HG02678 (cell line): ENCODE data around the gene RPL36.
"Not testable (repeated sequence)": the region's sequence is repeated elsewhere in the genome, so short reads cannot be mapped to it uniquely, and the experiment has no call there.

Experiments used
- ATAC-seq: cut with Tn5 transposase; IDR thresholded peaks from one replicate; pipeline ENCODE4 v1.9.1; 2021; ENCODE audit warnings: mild to moderate bottlenecking, moderate library complexity; ENCODE audit not compliant: unreplicated experiment

RPL36 gene

DNA sequence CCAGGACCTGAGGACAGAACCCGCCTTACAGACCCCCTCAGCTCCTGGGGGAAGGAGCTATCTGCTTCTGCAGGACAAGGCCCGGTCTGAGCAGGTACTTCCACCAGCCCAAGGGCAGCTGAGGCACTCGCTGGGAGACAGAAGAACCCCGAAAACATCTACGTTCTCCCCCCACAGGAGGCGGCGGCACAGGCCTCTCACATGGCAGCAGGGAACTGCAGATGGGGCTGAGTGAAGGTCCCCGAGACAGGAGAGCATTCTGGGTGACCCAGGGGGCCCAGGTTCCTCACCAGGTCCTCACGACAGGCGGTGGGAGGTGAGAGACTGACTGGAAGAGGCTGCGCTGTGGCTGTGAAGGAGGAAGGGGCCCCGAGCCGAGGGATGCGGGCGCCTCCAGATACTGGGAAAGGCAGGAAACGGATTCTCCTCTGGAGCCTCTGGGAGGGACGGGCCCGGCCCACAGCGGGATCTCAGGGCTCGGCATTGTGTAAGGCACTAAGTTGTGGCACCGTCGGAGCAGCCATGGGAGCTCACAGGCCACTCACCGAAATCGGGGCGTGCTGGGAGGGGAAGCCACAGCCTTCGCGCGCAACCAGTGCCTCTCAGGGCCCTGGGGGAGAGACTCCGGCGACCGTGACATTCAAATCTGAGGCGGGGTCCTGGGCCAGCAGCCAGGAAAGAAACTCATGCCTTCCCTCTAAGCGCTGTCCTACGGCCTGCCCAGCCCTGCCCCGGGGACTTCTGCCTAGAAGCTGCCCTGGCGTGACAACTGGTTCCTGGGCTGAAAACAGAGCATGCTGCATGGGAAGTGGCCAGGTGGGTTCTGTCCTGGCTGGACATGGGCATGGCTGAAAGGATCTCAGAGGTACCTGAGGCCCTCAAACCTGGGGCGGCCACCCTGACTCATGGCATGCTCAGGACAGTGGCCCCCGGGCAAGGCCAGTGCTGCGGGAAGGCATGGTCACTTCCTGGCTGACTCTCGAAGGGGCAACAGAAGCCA is 14.0 kb downstream of the RPL36 start:
- no peak for ATAC-seq

DNA sequence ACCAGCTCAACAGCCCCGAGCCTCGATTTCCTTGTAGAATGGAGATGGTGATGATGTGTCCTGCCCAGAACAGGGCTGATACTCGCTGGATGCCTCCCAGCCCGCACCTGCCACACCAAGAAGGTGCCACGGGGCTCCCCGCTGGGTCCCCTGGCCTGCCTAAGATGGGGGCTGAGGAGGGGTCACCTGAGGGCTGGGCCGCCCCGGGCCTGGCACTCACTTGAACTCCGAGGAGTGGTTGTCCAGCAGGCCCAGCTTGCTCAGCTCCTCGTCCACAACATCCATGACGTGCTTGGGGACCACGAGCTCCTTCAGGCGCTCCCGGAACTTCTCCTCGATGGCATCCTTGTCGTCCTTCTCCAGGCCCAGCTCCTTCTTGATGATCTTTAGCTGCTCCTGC is 15.5 kb downstream of the RPL36 start:
- no peak for ATAC-seq

DNA sequence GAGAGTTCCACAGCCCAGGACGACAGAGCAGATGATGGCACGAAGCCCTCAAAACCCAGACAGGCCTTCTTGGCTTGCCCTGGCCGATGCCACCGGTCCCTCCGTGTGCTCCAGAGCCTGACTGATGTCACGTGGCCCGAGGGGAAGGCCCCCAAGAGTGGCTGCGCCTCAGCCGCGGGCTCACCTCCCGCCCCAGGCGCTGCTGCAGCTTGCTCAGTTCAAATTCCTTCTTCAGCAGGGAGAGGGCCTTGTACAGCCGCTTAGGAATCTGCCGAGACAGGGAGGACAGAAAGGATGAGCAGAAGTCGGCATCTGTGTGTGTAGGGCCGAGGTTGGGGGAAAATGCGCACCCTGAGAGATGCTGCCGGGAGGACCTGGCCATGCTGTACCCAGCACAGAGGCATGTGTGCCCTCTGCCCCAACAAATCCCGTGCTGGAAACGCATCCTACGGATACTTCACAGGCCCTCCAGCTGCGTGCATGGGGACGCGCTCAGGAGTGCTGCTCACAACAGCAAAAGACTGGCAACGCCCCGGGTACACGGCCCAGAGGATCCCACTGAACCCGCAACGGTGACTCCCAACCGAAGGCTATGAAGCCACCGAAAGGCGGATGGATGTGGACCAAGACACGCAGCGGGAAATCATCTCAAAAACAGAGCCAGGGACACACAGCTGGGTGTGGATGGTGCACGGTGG is 16.9 kb downstream of the RPL36 start:
- ATAC-seq: no peak

DNA sequence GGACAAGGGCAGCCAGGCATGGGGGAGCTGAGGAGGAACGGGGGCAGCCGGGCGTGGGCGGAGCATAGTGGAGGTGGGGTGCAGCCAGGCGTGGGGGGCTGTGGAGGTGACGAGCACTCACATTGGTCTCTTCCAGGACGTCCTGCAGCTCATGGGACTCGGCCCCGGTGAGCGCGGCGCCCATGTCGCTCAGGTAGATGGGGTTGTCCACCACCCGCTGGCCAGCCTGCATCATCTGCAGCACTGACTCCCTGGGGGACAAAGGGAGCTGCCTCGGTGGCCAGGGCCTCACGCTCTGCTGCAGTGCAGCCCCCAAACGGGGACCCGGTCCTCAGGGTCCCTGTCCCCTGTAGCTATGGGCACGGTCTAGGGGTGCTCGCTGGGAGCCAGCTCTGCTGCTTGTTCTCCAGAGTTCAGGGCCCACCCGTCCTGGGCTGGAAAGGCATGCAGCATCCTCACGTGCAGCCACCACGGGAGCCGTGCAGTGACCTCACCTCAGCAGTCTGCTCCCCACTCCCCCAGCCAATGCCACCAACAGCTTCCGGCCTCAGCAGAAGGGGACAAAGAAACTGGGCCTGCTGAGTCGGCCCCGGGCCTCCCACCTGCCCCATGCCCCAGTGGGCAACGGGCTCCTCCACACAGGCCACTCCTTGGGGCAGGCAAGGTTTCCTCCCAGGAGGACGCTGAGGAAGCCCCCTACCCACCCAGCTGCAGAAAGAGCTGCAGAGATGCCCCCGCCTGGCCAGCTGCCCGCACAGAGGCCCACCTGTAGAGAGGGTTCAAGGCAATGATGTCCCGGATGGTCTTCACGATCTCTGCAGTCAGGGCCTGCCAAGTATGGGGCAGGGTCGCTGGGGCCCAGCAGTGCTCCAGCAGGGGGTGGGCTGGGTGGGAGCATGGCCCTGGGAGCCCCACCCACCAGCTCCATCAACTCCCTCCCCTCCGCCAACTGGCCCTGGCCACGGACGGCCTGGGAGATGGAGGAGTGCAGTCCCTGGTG is 17.8 kb downstream of the RPL36 start:
- ATAC-seq: no peak

DNA sequence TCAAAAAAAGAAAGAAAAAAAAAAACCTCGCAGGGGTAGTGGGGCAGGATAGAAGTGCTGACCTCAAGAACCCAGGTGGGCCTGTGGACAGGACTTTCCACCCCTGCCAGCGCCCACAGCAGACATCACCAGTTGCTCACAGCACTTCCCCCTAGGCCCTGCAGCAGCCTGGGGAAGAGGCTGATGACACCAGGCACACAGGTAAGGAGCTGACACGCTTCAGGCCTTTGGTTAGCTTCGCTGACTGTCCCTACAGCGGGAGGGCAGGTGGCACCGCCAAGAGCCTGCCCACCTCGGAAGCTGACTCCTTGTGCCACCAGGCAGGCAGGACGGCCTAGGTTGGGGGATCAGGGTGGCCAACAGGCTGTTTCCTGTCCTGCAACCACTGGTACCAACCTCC is 20.9 kb downstream of the RPL36 start:
- ATAC-seq: no peak

DNA sequence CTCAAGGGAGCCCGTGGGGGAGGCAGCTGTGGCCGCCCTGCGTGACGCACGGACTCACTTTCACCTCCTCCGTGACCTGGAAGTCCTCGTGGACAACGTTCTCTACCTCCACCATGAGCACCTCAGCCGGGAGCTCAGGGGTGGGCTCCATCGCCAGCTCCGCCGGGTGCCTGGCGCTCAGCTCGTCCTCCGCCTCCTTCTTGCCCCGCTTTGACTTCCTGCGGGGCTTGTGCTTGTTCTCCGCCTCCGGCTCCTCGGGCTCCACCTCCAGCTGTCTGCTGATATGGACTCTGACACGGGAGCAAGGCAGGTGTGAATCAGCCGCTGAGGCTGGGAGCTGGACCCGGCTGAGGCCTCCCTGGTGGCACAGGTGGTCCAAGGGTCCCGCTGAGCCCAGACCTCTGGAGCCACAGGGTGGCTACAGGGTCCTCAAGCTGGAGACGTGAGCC is 21.6 kb downstream of the RPL36 start:
- no peak for ATAC-seq

DNA sequence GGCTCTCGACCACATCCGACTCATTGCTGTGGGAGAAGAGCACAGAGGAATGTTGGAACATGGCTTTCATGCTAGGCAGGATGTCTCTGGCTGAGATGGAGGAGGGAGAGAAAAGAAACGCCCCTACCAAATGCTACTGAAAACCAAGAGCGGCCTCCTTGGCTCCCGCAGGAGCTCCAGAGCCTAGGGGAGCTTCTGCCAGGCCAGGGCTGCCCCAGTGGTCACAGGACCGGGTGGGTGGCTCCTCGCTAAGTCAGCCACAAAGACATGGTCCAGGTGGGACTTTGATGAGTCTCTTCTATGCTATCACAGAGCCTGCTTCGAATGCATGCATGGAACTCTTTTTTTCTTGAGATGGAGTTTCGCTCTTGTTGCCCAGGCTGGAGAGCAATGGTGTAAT is 23.1 kb downstream of the RPL36 start:
- ATAC-seq: no peak

DNA sequence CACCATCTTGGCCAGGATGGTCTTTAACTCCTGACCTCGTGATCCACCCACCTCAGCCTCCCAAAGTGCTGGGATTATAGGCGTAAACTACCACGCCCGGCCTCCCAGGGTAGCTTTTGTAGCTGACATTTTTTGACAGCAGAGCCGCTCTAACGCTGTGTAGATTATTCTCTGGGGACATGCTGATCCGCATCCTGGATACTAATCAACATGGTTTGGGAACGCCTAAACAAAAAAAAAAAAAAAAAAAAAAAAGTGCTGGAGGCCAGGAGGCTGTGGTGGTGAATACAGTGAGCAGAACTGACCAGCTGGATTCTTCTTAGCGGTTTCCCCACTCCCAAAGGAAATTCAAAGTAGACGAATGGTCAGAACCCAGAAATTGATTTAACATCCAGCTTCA is 24.7 kb downstream of the RPL36 start:
- ATAC-seq: no peak

DNA sequence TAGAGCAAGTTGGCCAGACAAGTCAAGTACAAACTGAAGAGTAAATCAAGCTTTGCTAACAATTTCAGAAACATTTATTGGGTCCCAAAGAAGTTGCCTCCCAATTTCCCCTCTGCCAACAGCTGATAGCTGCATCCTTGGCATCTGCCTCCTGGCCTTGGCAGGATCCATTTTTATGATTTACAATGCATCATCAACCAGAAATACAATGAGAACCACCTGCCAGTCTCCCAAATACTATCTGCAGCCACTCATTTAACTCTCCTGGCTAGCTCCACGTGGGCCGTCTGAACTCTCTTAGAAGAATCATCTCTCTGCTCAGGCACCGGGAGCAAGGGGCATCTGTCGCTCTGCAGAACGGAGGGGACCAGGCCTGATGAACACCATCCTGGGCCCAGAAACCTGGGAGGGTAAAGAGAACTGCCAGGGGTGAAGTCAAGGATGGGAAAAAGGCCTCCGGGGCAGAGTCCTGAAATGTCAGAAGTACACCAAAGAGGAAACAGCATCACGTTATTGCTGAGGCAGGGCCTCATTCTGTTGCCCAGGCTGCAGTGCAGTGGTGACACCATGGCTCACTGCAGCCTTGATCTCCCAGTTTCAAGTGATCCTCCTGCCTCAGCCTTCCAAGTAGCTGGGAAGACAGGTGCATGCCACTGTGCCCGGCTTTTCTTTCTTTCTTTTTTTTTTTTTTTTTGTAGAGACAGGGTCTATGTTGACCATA is 27.3 kb downstream of the RPL36 start:
- ATAC-seq: no peak

DNA sequence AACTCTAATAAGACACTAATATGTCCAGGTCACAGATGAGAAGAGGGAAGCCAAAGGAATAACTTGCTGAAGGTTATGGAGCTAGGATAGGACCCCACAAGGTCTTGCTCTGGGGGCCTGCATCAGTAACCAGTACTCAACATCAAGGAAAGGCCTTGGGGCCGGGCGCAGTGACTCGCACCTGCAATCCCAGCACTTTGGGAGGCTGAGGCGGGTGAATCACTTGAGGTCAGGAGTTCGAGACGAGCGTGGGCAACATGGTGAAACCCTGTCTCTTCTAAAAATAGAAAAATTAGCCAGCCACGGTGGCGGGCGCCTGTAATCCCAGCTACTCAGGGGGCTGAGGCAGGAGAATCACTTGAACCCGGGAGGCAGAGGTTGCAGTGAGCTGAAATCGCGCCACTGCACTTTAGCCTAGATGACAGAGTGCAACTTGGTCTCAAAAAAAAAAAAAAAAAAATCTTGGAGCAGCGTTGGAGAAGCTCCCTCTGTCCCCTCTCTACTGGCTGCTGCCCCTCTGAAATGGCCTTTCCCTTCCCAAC is 28.0 kb downstream of the RPL36 start:
- no peak for ATAC-seq

DNA sequence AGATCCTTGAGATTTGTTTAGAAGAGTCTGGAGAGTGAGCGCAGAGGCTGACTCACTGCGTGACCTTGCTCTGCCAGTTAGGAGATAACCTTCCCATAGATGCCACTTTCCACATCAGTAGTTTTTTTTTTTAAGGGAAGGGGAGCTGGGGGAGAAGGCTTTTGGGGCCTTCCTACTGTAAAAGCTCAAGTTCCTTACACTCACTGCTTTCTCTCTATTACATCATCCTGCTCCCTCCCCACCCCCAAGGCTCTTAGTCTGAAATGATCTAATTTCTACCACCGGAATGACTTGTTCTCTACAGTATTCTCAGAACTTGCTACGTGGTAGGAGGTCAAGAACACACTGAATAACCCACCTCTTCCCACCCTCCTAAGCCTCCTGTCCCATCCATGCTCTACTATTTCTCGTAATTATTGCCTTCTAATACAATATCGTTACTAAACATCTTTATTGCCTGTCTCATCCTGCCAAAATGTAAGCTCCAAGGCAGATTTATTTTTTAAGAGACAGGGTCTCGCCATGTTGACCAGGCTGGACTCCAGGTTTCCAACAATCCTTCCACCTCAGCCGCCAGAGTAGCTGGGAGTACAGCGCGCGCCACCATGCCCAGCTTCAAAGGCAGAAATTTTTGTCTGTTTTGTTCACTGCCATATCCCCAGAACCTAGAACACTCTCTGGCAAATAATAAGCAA is 28.6 kb downstream of the RPL36 start:
- no peak for ATAC-seq

DNA sequence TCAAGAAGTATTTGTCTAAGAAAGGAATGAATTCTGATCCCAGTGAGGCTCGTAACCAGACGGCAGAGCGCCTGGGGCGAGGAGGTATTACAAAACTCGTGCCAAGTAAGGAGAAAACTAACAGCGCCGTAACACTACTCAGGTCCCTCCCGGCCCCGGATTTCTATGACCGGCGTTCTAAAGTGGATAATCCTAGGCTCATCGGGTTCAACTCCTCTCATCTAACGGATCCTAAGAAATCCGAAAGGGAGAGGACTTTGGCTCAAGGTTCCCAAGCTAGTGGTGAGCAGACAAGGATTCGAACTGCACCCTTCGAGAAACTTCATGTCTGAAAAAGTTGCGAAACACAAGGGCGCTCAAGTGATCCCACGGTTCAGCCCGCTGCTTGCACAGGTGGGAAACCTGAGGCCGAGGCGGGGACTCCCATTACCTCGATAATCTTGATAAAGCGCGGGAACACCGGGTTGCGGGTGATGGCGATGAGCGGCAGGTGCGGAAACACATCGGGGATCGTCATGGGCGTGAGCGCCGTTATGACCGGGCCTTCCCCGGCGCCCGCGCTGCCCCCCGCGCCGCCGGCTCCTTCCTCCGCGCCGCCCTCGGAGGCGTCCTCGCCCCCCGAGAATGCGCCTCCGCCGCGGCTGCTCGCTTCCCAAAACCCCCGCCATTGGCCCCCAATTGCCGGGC is 29.3 kb downstream of the RPL36 start:
- ATAC-seq: no peak

DNA sequence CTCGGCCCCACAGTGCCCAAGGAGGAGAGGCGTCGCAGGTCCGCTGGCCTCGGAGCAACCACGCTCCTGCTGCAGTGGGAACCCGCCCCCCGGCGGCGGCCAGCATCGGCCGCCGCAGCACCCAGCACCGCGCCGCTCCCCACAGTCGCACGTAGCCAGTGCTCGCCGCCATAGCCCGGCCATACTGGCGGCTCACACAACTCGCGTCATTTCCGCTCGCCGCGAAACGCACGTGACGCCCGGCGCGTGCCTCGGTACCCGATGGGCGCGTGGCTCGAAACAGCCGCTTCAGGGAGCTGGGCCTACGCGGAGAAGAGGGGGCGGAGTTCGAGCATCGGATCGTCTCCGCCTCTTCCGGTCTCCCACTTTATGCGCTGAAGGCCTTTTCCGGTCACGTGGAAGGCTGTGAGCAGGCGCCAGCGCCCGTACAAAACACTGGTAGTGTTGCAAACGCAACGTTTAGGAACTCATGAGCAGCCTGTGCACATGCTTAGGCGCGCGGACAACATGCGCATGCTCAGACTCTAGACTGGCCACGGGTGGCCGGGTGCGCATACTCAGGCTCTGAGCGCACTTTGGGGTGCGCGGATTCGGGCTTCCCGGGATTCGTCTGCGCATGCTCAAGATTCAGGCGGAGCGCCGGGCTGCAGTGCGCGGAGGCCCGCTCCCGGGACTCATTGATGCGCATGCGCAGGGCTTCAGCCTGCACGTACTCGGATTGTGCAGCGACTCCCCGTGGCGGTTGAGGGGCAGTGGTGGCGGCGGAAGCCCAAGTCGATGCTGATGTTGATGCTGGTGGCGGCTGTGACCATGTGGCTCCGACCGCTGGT is 30.1 kb downstream of the RPL36 start, which contains the start of the genes CATSPERD and LONP1:
CATSPERD (plus strand) TSS at position 677 of the 830 bp plus-strand sequence; CDS start at position 778, 101 bp downstream.
LONP1 (minus strand) TSS at position 186 of the 830 bp plus-strand sequence; CDS start at position 172, 14 bp downstream.
- ATAC-seq: peak; percentile 90

DNA sequence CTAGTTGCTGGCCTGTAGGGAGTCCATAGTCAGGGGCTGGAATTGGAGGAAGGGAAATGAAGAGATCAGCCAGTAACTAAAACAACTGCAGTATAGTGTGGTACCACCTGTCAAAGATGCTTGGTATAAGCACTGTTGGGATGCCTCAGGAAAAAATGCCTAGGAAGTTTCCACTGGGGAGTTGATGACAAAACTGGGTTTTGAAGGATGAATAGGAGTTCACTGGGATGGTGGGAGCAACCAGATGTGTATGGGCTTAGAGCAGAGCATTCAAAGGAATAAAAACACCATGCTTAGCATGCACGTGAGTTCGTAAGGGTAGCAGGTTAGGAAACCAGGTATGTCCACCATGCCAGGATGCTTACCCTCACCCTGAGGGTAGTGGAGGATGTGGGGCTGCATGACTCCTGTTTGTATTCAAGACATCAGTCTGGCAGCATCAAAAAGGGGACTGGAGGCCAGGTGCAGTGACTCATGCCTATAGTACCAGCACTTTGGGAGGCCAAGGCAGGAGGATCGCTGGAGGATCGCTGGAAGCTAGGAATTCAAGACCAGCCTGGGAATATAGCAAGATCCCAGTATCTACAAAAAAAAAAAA is 37.5 kb downstream of the RPL36 start:
- ATAC-seq: no peak

DNA sequence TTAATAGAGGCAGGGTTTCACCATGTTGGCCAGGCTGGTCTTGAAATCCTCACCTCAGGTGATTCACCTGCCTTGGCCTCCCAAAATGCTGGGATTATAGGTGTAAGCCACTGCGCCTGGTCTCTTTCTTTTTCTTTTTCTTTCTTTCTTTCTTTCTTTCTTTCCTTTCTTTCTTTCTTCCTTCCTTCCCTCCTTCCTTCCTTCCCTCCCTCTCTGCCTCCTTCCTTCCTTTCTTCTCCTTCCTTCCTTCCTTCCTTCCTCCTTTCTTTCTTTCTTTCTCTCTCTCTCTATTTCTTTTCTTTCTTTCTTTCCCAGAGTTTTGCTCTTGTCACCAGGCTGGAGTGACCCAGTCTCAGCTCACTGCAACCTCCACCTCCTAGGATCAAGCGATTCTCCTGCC is 43.1 kb downstream of the RPL36 start:
- not testable (repeated sequence) for ATAC-seq

DNA sequence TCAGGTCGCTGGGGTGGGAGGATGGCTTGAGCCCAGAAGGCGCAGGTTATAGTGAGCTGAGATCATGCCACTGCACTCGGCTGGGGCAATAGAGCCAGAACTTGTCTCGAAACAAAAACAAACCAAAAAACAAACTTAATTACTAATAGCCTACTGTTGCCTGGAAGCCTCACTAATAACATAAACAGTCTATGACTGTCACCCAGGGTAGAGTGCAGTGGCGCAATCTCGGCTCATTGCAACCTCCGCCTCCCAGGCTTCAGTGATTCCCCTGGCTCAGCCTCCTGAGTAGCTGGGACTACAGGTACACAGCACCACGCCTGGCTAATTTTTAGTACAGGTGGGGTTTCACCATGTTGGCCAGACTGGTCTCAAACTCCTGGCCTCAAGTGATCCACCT is 48.3 kb downstream of the RPL36 start:
- no peak for ATAC-seq
